ENCODE results near the gene PKD1L1. TPM values are rescaled to one million over a fixed set of nuclear protein-coding genes. Genes with fewer than 3 reads are reported as not detected.

The PKD1L1 gene
- total RNA-seq, 1 donor from 2014 or later: 0.30 TPM

- no peak for DNase-seq
Observed at GRCh38 chr7:47730142-47730541, 218.1 kb downstream of the PKD1L1 start.

GRCh38 chr7:47726047-47726726 is 222.1 kb downstream of the PKD1L1 start:
- DNase-seq: no peak

DNA sequence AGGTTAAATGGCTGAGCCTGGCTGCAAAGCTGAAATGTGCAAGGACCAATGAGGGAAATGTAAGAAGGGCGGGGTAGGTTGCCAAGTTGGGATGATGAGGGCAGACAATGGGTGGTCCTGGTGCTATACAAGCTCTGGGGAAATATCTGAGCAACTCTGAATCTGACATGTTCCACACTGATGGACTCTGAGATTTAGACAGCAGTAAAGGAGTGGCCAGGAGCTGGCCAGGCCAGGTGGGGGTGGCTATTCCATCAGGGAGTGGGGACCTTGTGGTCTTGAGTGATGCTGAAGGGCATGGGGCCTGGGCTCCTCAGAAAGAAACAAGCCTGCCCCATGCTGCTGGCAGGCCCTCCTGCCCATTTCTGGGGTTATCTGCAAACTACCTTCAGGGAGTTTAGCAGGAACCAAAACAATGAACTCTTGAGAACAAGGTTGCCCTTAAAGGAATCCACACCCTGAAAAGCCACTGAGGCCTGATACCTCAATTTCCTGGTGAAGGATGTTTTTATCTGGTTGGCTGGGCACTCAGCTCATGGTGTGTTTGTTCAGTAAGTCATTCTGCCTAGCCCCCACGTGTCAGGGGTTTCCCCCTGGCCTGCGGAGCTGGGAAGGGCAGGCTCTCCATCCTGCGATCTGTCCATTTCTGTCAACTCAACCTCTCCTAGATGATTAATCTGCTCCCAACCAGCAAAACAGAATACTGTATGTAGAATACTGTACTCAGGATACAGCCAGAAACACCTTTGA is 223.1 kb downstream of the PKD1L1 start:
- no peak for DNase-seq

Other genes starting within 250 kb of the PKD1L1 start
- 17.7 TPM for gene HUS1, start 31.1 kb upstream of the PKD1L1 start, total RNA-seq
- gene SUN3, start 80.6 kb upstream of the PKD1L1 start, total RNA-seq: not detected
- 0.10 TPM for gene C7orf57, start 87.1 kb upstream of the PKD1L1 start, total RNA-seq
- gene UPP1, start 140.8 kb upstream of the PKD1L1 start, total RNA-seq: 3.2 TPM
- gene ABCA13, start 223.0 kb upstream of the PKD1L1 start, total RNA-seq: 5.6 TPM